GM12864 (cell line): ENCODE data around the gene ZNF689.

ENCODE experiments used
- DNase-seq: peaks from one replicate; pipeline ENCODE4 v3.0.0-alpha.2; 2011; ENCODE audit warnings: low read depth
- H3K4me3 ChIP-seq: 2 replicates; pipeline ENCODE4 v1.5.1; 2011; ENCODE audit warnings: mild to moderate bottlenecking, low read depth, low read length, control low read depth
- TF ChIP-seq, protein P1 (sequence below): IDR thresholded peaks from 2 replicates; pipeline ENCODE4 v1.5.1; 2011; ENCODE audit warnings: low read depth, mild to moderate bottlenecking, moderate library complexity, low read length, control low read depth, inconsistent platforms; ENCODE audit errors: missing control alignments

ZNF689 gene

DNA sequence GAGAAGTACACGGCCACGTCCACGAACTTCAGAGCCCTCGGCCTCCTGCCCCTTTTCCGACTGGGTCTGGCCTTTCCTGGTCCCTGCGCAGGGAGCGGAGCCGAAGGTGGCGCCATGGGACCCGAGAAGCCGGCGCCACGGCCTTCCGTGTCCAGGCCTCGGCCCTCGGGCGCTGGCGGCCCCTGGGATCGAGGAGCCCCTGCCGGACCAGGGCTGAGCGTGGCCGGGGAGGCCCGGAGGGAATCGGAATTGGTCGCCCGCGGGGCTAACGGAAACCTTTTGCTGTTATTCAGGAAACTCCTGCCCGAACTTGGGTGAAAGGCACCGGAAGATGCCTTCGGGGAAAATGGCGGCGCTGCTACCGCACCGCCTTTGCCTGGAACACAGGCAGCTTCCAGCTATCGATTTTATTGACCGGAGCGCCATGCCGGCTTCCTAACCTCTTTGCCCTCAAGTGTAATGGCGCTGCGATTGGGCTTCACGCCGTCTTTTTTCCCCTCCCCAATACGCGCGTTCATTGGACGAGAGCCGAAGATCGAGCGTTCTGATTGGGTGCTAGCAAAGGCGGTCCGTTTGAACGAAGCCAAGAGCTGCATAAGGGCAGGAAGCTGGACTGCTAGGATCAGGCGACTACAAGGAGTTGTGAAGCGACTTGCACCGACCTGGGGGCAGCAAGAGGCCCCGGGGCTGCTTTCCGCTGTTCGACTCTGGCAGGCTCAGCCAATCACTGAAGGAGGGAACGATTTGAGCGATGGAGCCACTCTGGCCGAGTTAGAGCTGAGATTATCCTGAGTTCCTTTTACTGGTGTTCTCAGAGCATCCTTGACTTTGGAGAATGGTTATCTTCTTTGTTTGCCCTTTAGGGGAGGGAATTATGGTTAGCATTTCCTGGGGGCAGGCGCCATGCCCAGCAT, at the start of gene ZNF689:
TSS of gene ZNF689 (minus strand) at position 464 of the 914 bp plus-strand sequence. CDS start at position 116, 348 bp downstream.
- TF ChIP-seq, protein P1, sequence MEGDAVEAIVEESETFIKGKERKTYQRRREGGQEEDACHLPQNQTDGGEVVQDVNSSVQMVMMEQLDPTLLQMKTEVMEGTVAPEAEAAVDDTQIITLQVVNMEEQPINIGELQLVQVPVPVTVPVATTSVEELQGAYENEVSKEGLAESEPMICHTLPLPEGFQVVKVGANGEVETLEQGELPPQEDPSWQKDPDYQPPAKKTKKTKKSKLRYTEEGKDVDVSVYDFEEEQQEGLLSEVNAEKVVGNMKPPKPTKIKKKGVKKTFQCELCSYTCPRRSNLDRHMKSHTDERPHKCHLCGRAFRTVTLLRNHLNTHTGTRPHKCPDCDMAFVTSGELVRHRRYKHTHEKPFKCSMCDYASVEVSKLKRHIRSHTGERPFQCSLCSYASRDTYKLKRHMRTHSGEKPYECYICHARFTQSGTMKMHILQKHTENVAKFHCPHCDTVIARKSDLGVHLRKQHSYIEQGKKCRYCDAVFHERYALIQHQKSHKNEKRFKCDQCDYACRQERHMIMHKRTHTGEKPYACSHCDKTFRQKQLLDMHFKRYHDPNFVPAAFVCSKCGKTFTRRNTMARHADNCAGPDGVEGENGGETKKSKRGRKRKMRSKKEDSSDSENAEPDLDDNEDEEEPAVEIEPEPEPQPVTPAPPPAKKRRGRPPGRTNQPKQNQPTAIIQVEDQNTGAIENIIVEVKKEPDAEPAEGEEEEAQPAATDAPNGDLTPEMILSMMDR, result no peak
- DNase-seq, result peak; percentile 95
- peak within 1 kb of the TSS; percentile 93 for H3K4me3 ChIP-seq

DNA sequence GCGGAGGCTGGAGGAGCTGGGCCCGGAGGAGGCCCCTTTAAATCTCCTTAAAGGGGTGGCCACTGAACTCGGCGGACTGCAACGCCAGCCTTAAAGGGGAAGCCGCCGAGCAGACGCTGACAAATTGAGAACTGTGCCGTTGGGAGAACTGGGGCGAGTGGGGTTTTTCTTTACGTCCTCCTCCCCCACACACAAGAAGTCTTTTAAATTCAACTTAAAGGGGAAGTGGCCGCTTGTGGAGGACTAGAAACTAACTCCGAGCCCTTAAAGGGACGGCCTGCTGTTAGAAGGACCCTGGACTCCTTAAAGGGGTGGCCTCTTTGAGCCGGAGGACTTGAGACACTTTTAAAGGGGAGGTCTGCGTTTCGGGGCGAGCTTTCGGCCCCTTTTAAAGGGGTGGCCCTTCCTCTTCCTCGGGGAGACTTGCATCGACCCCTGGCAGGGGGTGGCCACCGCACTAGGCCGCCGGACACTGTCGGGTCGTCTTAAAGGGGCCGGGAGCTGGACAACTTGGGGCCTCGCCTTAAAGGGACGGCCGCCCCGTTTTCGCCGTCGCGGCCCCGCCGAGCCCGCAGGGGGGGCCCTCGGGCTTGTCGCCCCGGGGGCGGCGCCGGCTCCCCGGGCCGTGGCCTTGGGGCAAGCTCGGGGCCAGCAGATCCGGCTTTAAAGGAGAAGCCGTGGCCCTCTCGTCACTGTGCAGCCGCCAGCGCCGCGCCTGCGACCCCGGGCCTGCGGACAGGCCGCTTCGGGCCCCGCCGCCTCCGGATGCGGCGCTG, 48.7 kb upstream of the ZNF689 start:
- H3K4me3 ChIP-seq, result peak overlapping the region; percentile 93
- DNase-seq, result peak; percentile 92
- TF ChIP-seq, protein P1, result peak; percentile 28

DNA sequence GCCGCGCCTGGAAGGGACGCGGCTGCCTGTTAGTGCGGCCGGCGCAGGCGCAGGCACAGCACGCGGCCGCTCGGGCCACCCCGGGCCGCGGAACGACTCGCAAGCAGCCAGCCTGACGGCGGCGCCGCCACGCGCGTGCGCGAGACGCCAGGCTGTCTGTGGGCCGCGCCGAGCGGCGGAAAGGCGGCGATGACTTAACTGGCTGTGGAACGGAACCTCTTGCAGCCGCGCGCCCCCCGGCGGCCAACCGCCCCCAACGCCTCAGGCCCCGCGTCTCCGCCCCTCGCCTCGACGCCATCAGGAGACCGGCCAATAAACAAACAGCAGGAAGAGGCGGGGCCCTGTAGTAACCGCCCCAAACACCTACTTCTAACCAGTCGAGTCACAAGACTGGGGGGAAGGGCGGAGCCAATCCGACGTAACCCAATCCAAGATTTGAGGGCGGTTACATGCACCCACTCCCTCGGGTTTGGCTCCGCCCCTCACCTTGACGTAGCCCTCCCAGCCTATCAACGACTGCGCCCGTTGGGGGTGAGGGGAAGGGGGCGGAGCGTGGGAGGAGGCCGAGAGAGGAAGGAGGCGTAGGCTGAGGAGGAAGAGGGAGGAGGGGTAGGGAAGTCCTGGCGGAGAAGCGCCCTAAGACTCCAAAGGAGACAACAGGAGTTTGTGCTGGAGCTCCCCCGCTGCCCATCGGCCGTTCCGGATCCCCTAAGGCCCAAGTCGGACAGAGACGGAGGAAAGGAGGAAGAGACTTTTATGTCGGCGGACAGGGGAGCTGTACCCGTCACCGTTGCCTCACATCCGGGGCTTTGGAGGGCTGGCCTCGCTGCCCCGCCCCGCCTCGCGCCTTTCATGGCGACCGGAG, 47.9 kb upstream of the ZNF689 start, which contains the start of gene FBRS:
TSS of gene FBRS (plus strand) at position 566 of the 865 bp plus-strand sequence. CDS start 1,088 bp downstream, outside the sequence.
- peak; percentile 100 for DNase-seq
- H3K4me3 ChIP-seq, result peak within 1 kb of the TSS; percentile 93
- TF ChIP-seq, protein P1, result peak; percentile 74

DNA sequence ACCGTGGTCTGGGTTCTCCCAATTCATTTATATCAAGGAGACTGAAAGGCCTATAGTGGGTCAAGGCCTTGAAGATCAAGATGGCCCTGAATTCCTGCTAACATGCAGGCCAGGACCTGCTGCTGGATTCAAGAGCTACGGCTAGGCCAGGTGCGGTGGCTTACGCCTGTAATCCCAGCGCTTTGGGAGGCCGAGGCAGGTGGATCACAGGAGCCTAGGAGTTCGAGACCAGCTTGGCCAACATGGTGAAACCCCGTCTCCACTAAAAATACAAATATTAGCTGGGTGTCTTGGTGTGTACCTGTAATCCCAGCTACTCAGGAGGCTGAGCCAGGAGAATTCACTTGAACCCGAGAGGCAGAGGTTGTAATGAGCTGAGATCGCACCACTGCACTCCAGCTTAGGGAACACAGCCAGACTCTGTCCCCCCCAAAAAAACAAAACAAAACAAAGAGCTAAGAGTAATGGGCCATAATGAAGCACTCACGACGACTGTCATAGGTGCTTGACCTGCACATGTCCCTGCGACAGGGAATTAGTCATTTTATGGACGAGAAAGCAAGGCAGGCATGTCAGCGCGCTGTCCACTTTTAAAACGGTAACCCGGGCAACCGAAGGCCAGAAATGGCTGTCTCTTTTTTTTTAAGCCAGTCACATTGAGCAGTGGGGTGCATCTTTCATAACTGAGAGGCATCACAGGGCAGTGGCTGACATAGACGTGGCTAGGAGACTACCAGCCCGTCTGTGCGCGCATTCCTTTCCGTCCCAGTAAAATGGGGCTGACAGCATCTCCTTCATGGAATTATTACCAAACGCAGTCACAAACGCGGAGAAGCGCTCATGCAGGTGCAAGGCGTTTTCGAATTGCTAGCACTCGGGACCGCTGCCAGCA, 47.0 kb upstream of the ZNF689 start:
- TF ChIP-seq, protein P1, result no peak

DNA sequence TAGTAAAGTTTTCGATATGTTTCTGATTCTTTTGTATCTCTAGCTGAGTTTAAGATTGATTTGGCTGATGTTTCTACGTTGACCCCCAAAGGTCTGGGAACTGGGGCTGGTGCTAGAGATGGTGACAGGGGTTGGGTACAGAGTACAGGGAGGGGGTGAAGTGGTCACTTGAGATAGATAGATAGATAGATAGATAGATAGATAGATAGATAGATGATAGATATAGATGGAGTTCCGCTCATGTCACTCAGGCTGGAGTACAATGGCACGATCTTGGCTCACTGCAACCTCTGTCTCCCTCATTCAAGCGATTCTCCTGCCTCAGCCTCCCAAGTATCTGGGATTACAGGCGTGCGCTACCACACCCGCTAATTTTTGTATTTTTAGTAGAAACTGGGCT, 46.2 kb upstream of the ZNF689 start:
- no peak overlapping the region for H3K4me3 ChIP-seq
- TF ChIP-seq, protein P1, result no peak
- no peak for DNase-seq

More for the DNA sequence above, 47.0 kb upstream of the ZNF689 start:
- H3K4me3 ChIP-seq, result peak overlapping the region; percentile 46
- DNase-seq, result no peak
